CD4-positive, alpha-beta T cell treated with Interleukin-15 for 1 hour (primary cell): ENCODE results near the gene COL28A1.
"Not testable (repeated sequence)": the region's sequence is repeated elsewhere in the genome, so short reads cannot be mapped to it uniquely, and the experiment has no call there.

ENCODE experiments used
- DNase-seq: peaks from one replicate; pipeline ENCODE4 v3.0.0-alpha.2; 2020

COL28A1 gene

GRCh38 chr7:7405461-7405860 lies 130.2 kb downstream of the COL28A1 start:
- DNase-seq = no peak

GRCh38 chr7:7399707-7400106 lies 136.0 kb downstream of the COL28A1 start:
- no peak for DNase-seq

GRCh38 chr7:7395785-7396184 lies 139.9 kb downstream of the COL28A1 start:
- DNase-seq = no peak

GRCh38 chr7:7388164-7388563 lies 147.5 kb downstream of the COL28A1 start:
- not testable (repeated sequence) for DNase-seq

GRCh38 chr7:7385421-7385820 lies 150.3 kb downstream of the COL28A1 start:
- DNase-seq = no peak

GRCh38 chr7:7384228-7384627 lies 151.4 kb downstream of the COL28A1 start:
- no peak for DNase-seq

- no peak for DNase-seq
These were observed 160.1 kb downstream of the COL28A1 start for GRCh38 chr7:7375538-7375937.

GRCh38 chr7:7370076-7370475 lies 165.6 kb downstream of the COL28A1 start:
- no peak for DNase-seq

GRCh38 chr7:7369134-7369533 lies 166.5 kb downstream of the COL28A1 start:
- DNase-seq = no peak

GRCh38 chr7:7354674-7355073 lies 181.0 kb downstream of the COL28A1 start:
- no peak for DNase-seq

GRCh38 chr7:7352845-7353244 lies 182.8 kb downstream of the COL28A1 start:
- DNase-seq = no peak

- DNase-seq = no peak
These were observed 183.8 kb downstream of the COL28A1 start for GRCh38 chr7:7351832-7352231.

GRCh38 chr7:7351156-7351555 lies 184.5 kb downstream of the COL28A1 start:
- DNase-seq = no peak

GRCh38 chr7:7349156-7349555 lies 186.5 kb downstream of the COL28A1 start:
- no peak for DNase-seq

GRCh38 chr7:7347045-7347444 lies 188.6 kb downstream of the COL28A1 start:
- no peak for DNase-seq

GRCh38 chr7:7344583-7344982 lies 191.1 kb downstream of the COL28A1 start:
- DNase-seq = no peak

- no peak for DNase-seq
These were observed 199.8 kb downstream of the COL28A1 start for GRCh38 chr7:7335909-7336308.

- no peak for DNase-seq
These were observed 200.5 kb downstream of the COL28A1 start for GRCh38 chr7:7335215-7335614.

GRCh38 chr7:7333610-7334009 lies 202.1 kb downstream of the COL28A1 start:
- no peak for DNase-seq

GRCh38 chr7:7331523-7331922 lies 204.2 kb downstream of the COL28A1 start:
- no peak for DNase-seq

- DNase-seq = no peak
These were observed 204.7 kb downstream of the COL28A1 start for GRCh38 chr7:7330997-7331396.

- DNase-seq = no peak
These were observed 206.3 kb downstream of the COL28A1 start for GRCh38 chr7:7329326-7329725.

- DNase-seq = no peak
These were observed 208.2 kb downstream of the COL28A1 start for GRCh38 chr7:7327423-7327822.

- no peak for DNase-seq
These were observed 211.0 kb downstream of the COL28A1 start for GRCh38 chr7:7324698-7325097.

GRCh38 chr7:7323921-7324320 lies 211.8 kb downstream of the COL28A1 start:
- no peak for DNase-seq

- DNase-seq = no peak
These were observed 212.3 kb downstream of the COL28A1 start for GRCh38 chr7:7323352-7323751.
